Neural cell (in vitro differentiated cells): ENCODE results near the gene FBLN2. TPM values are rescaled to one million over a fixed set of nuclear protein-coding genes. Genes with fewer than 3 reads are reported as not detected.

Experiments used
- H2AFZ ChIP-seq: fragments of 200-600, 300-800 bp; sonication (generic), shearing (Covaris generic); 2 replicates; pipeline ENCODE4 v1.6.0; 2014; ENCODE audit warnings: low read depth, mild to moderate bottlenecking, antibody characterized with exemption, low read length, moderate library complexity
- H3F3A ChIP-seq: fragments of 200-600 bp; shearing (Covaris generic); 2 replicates; pipeline ENCODE4 v1.6.1; 2016; ENCODE audit warnings: mild to moderate bottlenecking, moderate library complexity, mixed read lengths, antibody characterized with exemption, low read length; ENCODE audit not compliant: insufficient read depth, poor library complexity, severe bottlenecking
- H3K27ac ChIP-seq: fragments of 200-600, 300-800 bp; sonication (generic), shearing (Covaris generic); 2 replicates; pipeline ENCODE4 v1.5.1; 2014; ENCODE audit warnings: mild to moderate bottlenecking, low read length, moderate library complexity
- H3K27me3 ChIP-seq: fragments of 300-800, 200-600 bp; sonication (generic), shearing (Covaris generic); 2 replicates; pipeline ENCODE4 v1.6.0; 2014; ENCODE audit warnings: mild to moderate bottlenecking, low read depth, low read length, moderate library complexity; ENCODE audit not compliant: insufficient read depth
- H3K36me3 ChIP-seq: fragments of 300-800, 200-600 bp; sonication (generic), shearing (Covaris generic); 2 replicates; pipeline ENCODE4 v1.5.1; 2014; ENCODE audit warnings: mild to moderate bottlenecking, antibody characterized with exemption, low read length, moderate library complexity; ENCODE audit not compliant: insufficient read depth
- H3K4me2 ChIP-seq: fragments of 300-800, 200-600 bp; sonication (generic), shearing (Covaris generic); 2 replicates; pipeline ENCODE4 v1.6.0; 2014; ENCODE audit warnings: mild to moderate bottlenecking, low read length
- H3K4me3 ChIP-seq: fragments of 300-800, 200-600 bp; sonication (generic), shearing (Covaris generic); 2 replicates; pipeline ENCODE4 v1.5.1; 2014; ENCODE audit warnings: mild to moderate bottlenecking, low read length, moderate library complexity
- H3K79me2 ChIP-seq: fragments of 200-600 bp; shearing (Covaris generic); replicated peaks from 2 replicates; pipeline ENCODE4 v1.6.0; 2014; ENCODE audit warnings: mild to moderate bottlenecking, low read length, moderate library complexity; ENCODE audit not compliant: insufficient read depth
- H3K9ac ChIP-seq: fragments of 300-800, 200-600 bp; sonication (generic), shearing (Covaris generic); 2 replicates; pipeline ENCODE4 v1.6.1; 2016; ENCODE audit warnings: mild to moderate bottlenecking, low read length, mixed read lengths
- H3K9me2 ChIP-seq: fragments of 200-600 bp; shearing (Covaris generic); 2 replicates; pipeline ENCODE4 v1.6.1; 2016; ENCODE audit warnings: mild to moderate bottlenecking, low read length, mixed read lengths; ENCODE audit not compliant: insufficient read depth
- H3K9me3 ChIP-seq: fragments of 200-600, 300-800 bp; sonication (generic), shearing (Covaris generic); 2 replicates; pipeline ENCODE4 v1.6.1; 2016; ENCODE audit warnings: mild to moderate bottlenecking, mixed run types, low read length, moderate library complexity, mixed read lengths
- H4K20me1 ChIP-seq: fragments of 200-600 bp; shearing (Covaris generic); 2 replicates; pipeline ENCODE4 v1.6.1; 2016; ENCODE audit warnings: mild to moderate bottlenecking, mixed run types; ENCODE audit not compliant: insufficient read depth
- CTCF ChIP-seq: fragments of 450-650 bp; IDR thresholded peaks from 2 replicates; pipeline ENCODE4 v1.5.1; 2014; ENCODE audit warnings: antibody characterized with exemption, mild to moderate bottlenecking, moderate library complexity; ENCODE audit not compliant: poor library complexity, severe bottlenecking
- EP300 ChIP-seq: fragments of 450-650 bp; conservative IDR thresholded peaks from 2 replicates; pipeline ENCODE4 v1.6.1; 2014; ENCODE audit warnings: antibody characterized with exemption, mild to moderate bottlenecking, moderate library complexity; ENCODE audit not compliant: poor library complexity, severe bottlenecking
- EZH2 ChIP-seq: fragments of 200-600, 300-800 bp; shearing (Covaris generic), sonication (generic); IDR thresholded peaks from 2 replicates; pipeline ENCODE4 v1.6.1; 2014; ENCODE audit warnings: antibody characterized with exemption, low read length, borderline replicate concordance, mild to moderate bottlenecking; ENCODE audit not compliant: insufficient read depth, poor library complexity, severe bottlenecking
- MXI1 ChIP-seq: fragments of 450-650 bp; conservative IDR thresholded peaks from 2 replicates; pipeline ENCODE4 v1.6.1; 2014; ENCODE audit warnings: antibody characterized with exemption, mild to moderate bottlenecking; ENCODE audit not compliant: poor library complexity, severe bottlenecking
- POLR2AphosphoS5 ChIP-seq: IDR thresholded peaks from 2 replicates; pipeline ENCODE4 v1.6.1; 2012
- RAD21 ChIP-seq: fragments of 450-650 bp; conservative IDR thresholded peaks from 2 replicates; pipeline ENCODE4 v1.6.1; 2014; ENCODE audit warnings: antibody characterized with exemption, mild to moderate bottlenecking, moderate library complexity
- SMC3 ChIP-seq: fragments of 450-650 bp; conservative IDR thresholded peaks from 2 replicates; pipeline ENCODE4 v1.6.1; 2014; ENCODE audit warnings: antibody characterized with exemption, mild to moderate bottlenecking, moderate library complexity; ENCODE audit not compliant: poor library complexity
- TAF1 ChIP-seq: IDR thresholded peaks from 2 replicates; pipeline ENCODE4 v1.6.1; 2012; ENCODE audit warnings: low read depth
- polyA plus RNA-seq: library from polyadenylated mRNA; depleted of rRNA; stranded (reverse); fragments of >200 nt; gene quantifications from 2 replicates; pipeline ENCODE4 v1.2.3, GENCODE V29; 2014
- TF ChIP-seq, protein P1 (sequence below): IDR thresholded peaks from 2 replicates; pipeline ENCODE4 v1.6.1; 2012; ENCODE audit warnings: borderline replicate concordance

FBLN2 gene
- polyA plus RNA-seq, 1 donor from 2014 or later = 0.37 TPM

GRCh38 chr3:13655061-13655913 is 106.4 kb downstream of the FBLN2 start:
- Histone ChIP-seq H3K9me3 (no peaks in the 10 kb centered on the region), H3F3A (no peaks in the 10 kb centered on the region), H3K79me2 (no peaks in the 10 kb centered on the region), H3K36me3 (no peaks in the 10 kb centered on the region), H3K27ac (peak overlapping the region; percentile 42), H3K4me3 (peak overlapping the region; percentile 23), H4K20me1 (no peaks in the 10 kb centered on the region), H3K27me3 (no peaks in the 10 kb centered on the region), H3K9ac (peak overlapping the region; percentile 62), H3K9me2 (no peaks in the 10 kb centered on the region), H3K4me2 (no peak overlapping the region), H2AFZ (no peak overlapping the region)
- TF ChIP-seq, protein P1, sequence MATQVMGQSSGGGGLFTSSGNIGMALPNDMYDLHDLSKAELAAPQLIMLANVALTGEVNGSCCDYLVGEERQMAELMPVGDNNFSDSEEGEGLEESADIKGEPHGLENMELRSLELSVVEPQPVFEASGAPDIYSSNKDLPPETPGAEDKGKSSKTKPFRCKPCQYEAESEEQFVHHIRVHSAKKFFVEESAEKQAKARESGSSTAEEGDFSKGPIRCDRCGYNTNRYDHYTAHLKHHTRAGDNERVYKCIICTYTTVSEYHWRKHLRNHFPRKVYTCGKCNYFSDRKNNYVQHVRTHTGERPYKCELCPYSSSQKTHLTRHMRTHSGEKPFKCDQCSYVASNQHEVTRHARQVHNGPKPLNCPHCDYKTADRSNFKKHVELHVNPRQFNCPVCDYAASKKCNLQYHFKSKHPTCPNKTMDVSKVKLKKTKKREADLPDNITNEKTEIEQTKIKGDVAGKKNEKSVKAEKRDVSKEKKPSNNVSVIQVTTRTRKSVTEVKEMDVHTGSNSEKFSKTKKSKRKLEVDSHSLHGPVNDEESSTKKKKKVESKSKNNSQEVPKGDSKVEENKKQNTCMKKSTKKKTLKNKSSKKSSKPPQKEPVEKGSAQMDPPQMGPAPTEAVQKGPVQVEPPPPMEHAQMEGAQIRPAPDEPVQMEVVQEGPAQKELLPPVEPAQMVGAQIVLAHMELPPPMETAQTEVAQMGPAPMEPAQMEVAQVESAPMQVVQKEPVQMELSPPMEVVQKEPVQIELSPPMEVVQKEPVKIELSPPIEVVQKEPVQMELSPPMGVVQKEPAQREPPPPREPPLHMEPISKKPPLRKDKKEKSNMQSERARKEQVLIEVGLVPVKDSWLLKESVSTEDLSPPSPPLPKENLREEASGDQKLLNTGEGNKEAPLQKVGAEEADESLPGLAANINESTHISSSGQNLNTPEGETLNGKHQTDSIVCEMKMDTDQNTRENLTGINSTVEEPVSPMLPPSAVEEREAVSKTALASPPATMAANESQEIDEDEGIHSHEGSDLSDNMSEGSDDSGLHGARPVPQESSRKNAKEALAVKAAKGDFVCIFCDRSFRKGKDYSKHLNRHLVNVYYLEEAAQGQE = no peak
- TF ChIP-seq RAD21 = peak; percentile 83
- no peak for TF ChIP-seq EZH2
- TF ChIP-seq EP300 = no peak
- peak; percentile 83 for TF ChIP-seq CTCF
- peak; percentile 30 for TF ChIP-seq TAF1
- TF ChIP-seq MXI1 = no peak
- peak; percentile 92 for TF ChIP-seq SMC3
- TF ChIP-seq POLR2AphosphoS5 = no peak

DNA sequence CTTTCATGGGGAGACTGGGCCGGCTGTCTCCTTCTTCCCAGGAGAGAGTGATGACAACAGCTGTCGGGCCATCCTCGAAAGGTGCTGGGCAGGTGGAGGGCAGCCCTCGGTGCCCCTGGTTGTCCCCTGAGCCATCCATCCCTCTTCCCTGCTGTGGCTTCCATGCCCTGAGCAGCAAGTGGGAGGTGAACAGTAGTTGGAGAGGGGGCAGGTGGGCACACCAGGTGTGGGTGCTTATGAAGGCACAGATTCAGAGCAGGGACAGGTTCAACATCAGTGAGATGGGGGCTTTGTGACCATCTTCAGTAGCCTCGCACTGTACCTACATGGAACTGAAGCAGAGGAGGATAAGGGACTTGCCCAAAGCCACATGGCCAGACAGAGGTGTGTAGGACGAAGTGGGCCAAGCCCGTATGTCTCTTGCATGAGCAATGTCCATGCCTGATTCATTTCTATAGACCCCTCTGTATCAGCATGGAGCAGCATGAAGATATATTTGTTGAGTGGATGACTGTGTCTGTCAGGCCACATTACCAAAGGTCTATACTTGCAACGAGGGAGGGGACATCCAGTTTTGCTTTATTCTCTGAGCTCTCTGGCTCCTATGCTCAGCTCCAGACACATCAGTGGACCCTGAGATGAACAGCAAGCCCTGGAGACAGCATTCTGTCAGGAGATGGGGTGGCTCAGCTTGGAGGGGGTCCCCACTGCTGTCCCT is 107.8 kb downstream of the FBLN2 start:
- H3F3A ChIP-seq = no peaks in the 10 kb centered on the region
- H2AFZ ChIP-seq = no peak overlapping the region
- no peaks in the 10 kb centered on the region for H3K79me2 ChIP-seq
- no peak overlapping the region for H3K4me2 ChIP-seq
- H3K27ac ChIP-seq = no peak overlapping the region
- no peaks in the 10 kb centered on the region for H3K36me3 ChIP-seq
- H3K27me3 ChIP-seq = no peaks in the 10 kb centered on the region
- no peaks in the 10 kb centered on the region for H4K20me1 ChIP-seq
- no peaks in the 10 kb centered on the region for H3K9me2 ChIP-seq
- H3K9me3 ChIP-seq = no peaks in the 10 kb centered on the region
- no peak overlapping the region for H3K9ac ChIP-seq
- H3K4me3 ChIP-seq = no peak overlapping the region
- TF ChIP-seq EZH2 (no peak), SMC3 (no peak), TAF1 (no peak), MXI1 (no peak), CTCF (no peak), EP300 (no peak), RAD21 (no peak), POLR2AphosphoS5 (no peak)
- TF ChIP-seq, protein P1 = no peak
